B cell (primary cell): ENCODE data around the gene AQP6. TPM values are rescaled to one million over a fixed set of nuclear protein-coding genes. Genes with fewer than 3 reads are reported as not detected.

Experiments
- ATAC-seq: fragments of 200-7000 bp; cut with Tn5 transposase; one replicate; pipeline ENCODE4 v1.10.0; 2021; ENCODE audit warnings: low read depth, mild to moderate bottlenecking, moderate number of reproducible peaks, moderate library complexity
- CTCF ChIA-PET: fragments of 350-600 bp; sonication (Branson Sonifier 250); formaldehyde crosslinking; loops from one replicate; lab custom pipeline; 2021; ENCODE audit warnings: antibody characterized with exemption, inconsistent platforms; lab: Charles Lee
- POLR2A ChIA-PET: fragments of 350-600 bp; sonication (Branson Sonifier 250); formaldehyde crosslinking; loops from one replicate; lab custom pipeline; 2021; ENCODE audit warnings: antibody characterized with exemption; lab: Charles Lee
- DNase-seq: peaks from one replicate; pipeline ENCODE4 v3.0.0; 2013
- H2AFZ ChIP-seq: 2 replicates; pipeline ENCODE4 v1.6.1; 2012; ENCODE audit warnings: mild to moderate bottlenecking, low read depth, low read length; ENCODE audit not compliant: insufficient read depth, poor library complexity, severe bottlenecking
- H3K27ac ChIP-seq, 2 donors: 1 replicate in 1 of 2; 2 replicates in 1 of 2; pipeline ENCODE4 v1.5.1; 2012 to 2013; ENCODE audit warnings: low read length in 2 of 2, mild to moderate bottlenecking in 2 of 2, moderate library complexity in 1 of 2
- H3K27me3 ChIP-seq, 4 experiments: fragments of 200-600 bp in 1 of 4; sonication (generic) in 1 of 4; replicated peaks in 1 of 4; 1 replicate in 2 of 4; 2 replicates in 2 of 4; pipeline versions ENCODE4 v1.6.1 to v1.7.0; 2013 to 2016; ENCODE audit warnings: low read length in 3 of 4, mild to moderate bottlenecking in 2 of 4, mixed read lengths in 1 of 4, moderate library complexity in 1 of 4; ENCODE audit not compliant: insufficient read depth in 4 of 4, control insufficient read depth in 3 of 4; ENCODE audit errors: control extremely low read depth in 1 of 4
- H3K36me3 ChIP-seq, 2 experiments: replicated peaks in 1 of 2; 1 replicate in 1 of 2; 2 replicates in 1 of 2; pipeline versions ENCODE4 v1.6.1 to v1.7.1; 2013; ENCODE audit warnings: low read length in 1 of 2; ENCODE audit not compliant: insufficient read depth in 2 of 2, control insufficient read depth in 1 of 2; ENCODE audit errors: control extremely low read depth in 1 of 2, extremely low read depth in 1 of 2
- H3K4me1 ChIP-seq, 2 donors: fragments of 200-600 bp in 1 of 2; sonication (generic) in 1 of 2; 1 replicate in 1 of 2; 2 replicates in 1 of 2; pipeline versions ENCODE4 v1.5.1 to v1.6.1; 2013 to 2017; ENCODE audit warnings: low read length in 2 of 2; ENCODE audit not compliant: control insufficient read depth in 2 of 2, insufficient read depth in 2 of 2
- H3K4me2 ChIP-seq: replicated peaks from 2 replicates; pipeline ENCODE3; 2012; ENCODE audit warnings: mild to moderate bottlenecking, low read depth, low read length; ENCODE audit not compliant: poor library complexity, severe bottlenecking
- H3K4me3 ChIP-seq, 5 experiments: fragments of 200-600 bp in 1 of 5; sonication (generic) in 1 of 5; 1 replicate in 3 of 5; 2 replicates in 2 of 5; pipeline versions ENCODE4 v1.5.1 to v1.7.0; 2011 to 2016; ENCODE audit warnings: low read length in 4 of 5, mild to moderate bottlenecking in 4 of 5, low read depth in 2 of 5, control low read depth in 1 of 5, moderate library complexity in 1 of 5; ENCODE audit not compliant: insufficient read depth in 1 of 5; ENCODE audit errors: control extremely low read depth in 1 of 5, extremely low read depth in 1 of 5
- H3K79me2 ChIP-seq: fragments of 200-600 bp; sonication (generic); one replicate; pipeline ENCODE4 v1.6.0; 2016; ENCODE audit warnings: low read length; ENCODE audit not compliant: control insufficient read depth, insufficient read depth
- H3K9ac ChIP-seq: fragments of 200-600 bp; sonication (generic); 2 replicates; pipeline ENCODE4 v1.6.1; 2017; ENCODE audit warnings: mild to moderate bottlenecking, low read length, moderate library complexity
- H3K9me3 ChIP-seq, 3 donors: one replicate each; pipeline versions ENCODE4 v1.6.1 to v1.7.1; 2013; ENCODE audit warnings: low read length in 2 of 3; ENCODE audit not compliant: control insufficient read depth in 2 of 3, insufficient read depth in 1 of 3; ENCODE audit errors: control extremely low read depth in 1 of 3
- H4K20me1 ChIP-seq: 2 replicates; pipeline ENCODE4 v1.6.0; 2012; ENCODE audit warnings: mild to moderate bottlenecking, low read length; ENCODE audit not compliant: insufficient read depth, control insufficient read depth, poor library complexity, severe bottlenecking
- H3K27ac Mint-ChIP-seq: one replicate; pipeline ENCODE4 v1.8.0; 2021; ENCODE audit warnings: mixed read lengths
- H3K27me3 Mint-ChIP-seq: one replicate; pipeline ENCODE4 v1.8.0; 2021; ENCODE audit warnings: mixed read lengths
- H3K4me1 Mint-ChIP-seq: one replicate; pipeline ENCODE4 v1.8.0; 2021; ENCODE audit warnings: mixed read lengths
- H3K4me3 Mint-ChIP-seq: one replicate; pipeline ENCODE4 v1.8.0; 2021; ENCODE audit warnings: mixed read lengths
- H3K9me3 Mint-ChIP-seq: one replicate; pipeline ENCODE4 v1.8.0; 2022; ENCODE audit warnings: mixed read lengths; ENCODE audit not compliant: insufficient read depth
- CTCF ChIP-seq: fragments of 200-600 bp; IDR thresholded peaks from one replicate; pipeline ENCODE4 v1.8.0; 2022; ENCODE audit warnings: antibody characterized with exemption, mild to moderate bottlenecking
- EZH2 ChIP-seq: IDR thresholded peaks from 2 replicates; pipeline ENCODE4 v1.6.1; 2012; ENCODE audit warnings: borderline replicate concordance, low read depth, mild to moderate bottlenecking, moderate library complexity, low read length; ENCODE audit not compliant: insufficient read depth, poor library complexity, severe bottlenecking
- WGBS: methylation state at CpG from one replicate; pipeline ENCODE4 v1.1.5; 2013; ENCODE audit warnings: missing lambda C conversion rate; ENCODE audit not compliant: insufficient coverage; 5-methylcytosine and 5-hydroxymethylcytosine counted together
- intact Hi-C: fragments of 100-400 bp; cut with micrococcal nuclease; formaldehyde crosslinking; loops from one replicate; pipeline ENCODE4 v1.10.0; 2022
- polyA plus RNA-seq: library from polyadenylated mRNA; depleted of rRNA; stranded (reverse); fragments of >200 nt; gene quantifications from 2 replicates; pipeline ENCODE4 v1.2.3, GENCODE V29; 2012
- total RNA-seq, 2 donors: library from RNA; stranded (reverse); fragments of 120-200 nt in 1 of 2; gene quantifications; 1 replicate in 1 of 2; 2 replicates in 1 of 2; pipeline versions ENCODE4 v1.2.3 to v1.2.4, GENCODE V29; 2013 to 2022

Gene AQP6
- total and polyA plus RNA-seq, 2 donors (not counting 1 experiment from before 2014, with no cell fraction given) = not detected

GRCh38 chr12:49962861-49963765, 9.6 kb upstream of the AQP6 start:
- CTCF ChIA-PET = interaction anchor here (1.2 to 2.3 kb wide), 4 partner anchors 16 to 108 kb away, joined by 3 to 10 read pairs (median 4); no protein-coding TSS in a partner anchor
- Histone ChIP-seq H3K36me3 (no peaks in the 10 kb centered on the region), H3K4me1 (peaks cover 14 to 27% of the 10 kb centered on the region in 2 donors), H3K4me3 (no peak overlapping the region), H3K9ac (no peak overlapping the region), H2AFZ (no peak overlapping the region), H3K79me2 (no peaks in the 10 kb centered on the region), H3K27me3 (peaks cover 0 to 72% (median 25%) of the 10 kb centered on the region in 4 experiments), H3K4me2 (no peak overlapping the region), H3K9me3 (peaks cover 0 to 2% (median 0%) of the 10 kb centered on the region in 3 donors), H4K20me1 (no peaks in the 10 kb centered on the region), H3K27ac (no peak overlapping the region)
- TF ChIP-seq EZH2 (no peak), CTCF (no peak)
- intact Hi-C loops = no loop called here
- ATAC-seq (no peak), DNase-seq (no peak)
- POLR2A ChIA-PET = no interaction called here
- Mint-ChIP-seq H3K4me1 (peaks cover 14% of the 10 kb centered on the region), H3K27ac (no peak overlapping the region), H3K9me3 (no peaks in the 10 kb centered on the region), H3K27me3 (peaks cover 62% of the 10 kb centered on the region), H3K4me3 (peak overlapping the region; percentile 37)
- 92% methylated on average over 17 of the region's 21 CpGs for WGBS
